HL-60 (cell line): ENCODE measurements around the gene P2RY14.

Experiments
- DNase-seq, 2 experiments: peaks; one replicate each; pipeline ENCODE4 v3.0.0-alpha.2; 2010 to 2020; ENCODE audit warnings: low read depth in 1 of 2, low spot score in 1 of 2
- H3K27ac ChIP-seq: fragments of 250-450 bp; sonication (Bioruptor Pico); replicated peaks from 2 replicates; pipeline ENCODE4 v1.5.1; 2020; ENCODE audit warnings: mild to moderate bottlenecking, moderate library complexity
- H3K27me3 ChIP-seq: fragments of 250-450 bp; sonication (Bioruptor Pico); 2 replicates; pipeline ENCODE4 v1.5.1; 2021; ENCODE audit warnings: mild to moderate bottlenecking, moderate library complexity; ENCODE audit not compliant: insufficient read depth, poor library complexity, severe bottlenecking
- H3K4me3 ChIP-seq: replicated peaks from 2 replicates; pipeline ENCODE4 v1.5.1; 2011; ENCODE audit warnings: mild to moderate bottlenecking, control low read depth, low read length; ENCODE audit not compliant: insufficient read depth
- CTCF ChIP-seq: IDR thresholded peaks from one replicate; pipeline ENCODE4 v1.5.1; 2011; ENCODE audit warnings: low read length, control low read depth, inconsistent platforms; ENCODE audit not compliant: insufficient read depth
- GABPA ChIP-seq: IDR thresholded peaks from 2 replicates; pipeline ENCODE4 v1.6.1; 2012; ENCODE audit warnings: low read depth
- POLR2AphosphoS5 ChIP-seq: IDR thresholded peaks from 2 replicates; pipeline ENCODE4 v1.6.1; 2012; ENCODE audit warnings: low read depth
- REST ChIP-seq: IDR thresholded peaks from 2 replicates; pipeline ENCODE4 v1.6.1; 2012; ENCODE audit warnings: low read depth; ENCODE audit not compliant: insufficient replicate concordance
- SPI1 ChIP-seq: IDR thresholded peaks from 2 replicates; pipeline ENCODE4 v1.6.1; 2012; ENCODE audit warnings: low read depth, mild to moderate bottlenecking, borderline replicate concordance

Gene P2RY14

GRCh38 chr3:151196434-151196833 is 81.9 kb downstream of the P2RY14 start:
- DNase-seq = no peak
- no peak for TF ChIP-seq SPI1
- TF ChIP-seq REST = no peak
- no peak for TF ChIP-seq CTCF
- no peak for TF ChIP-seq POLR2AphosphoS5
- TF ChIP-seq GABPA = no peak
- H3K27ac ChIP-seq = no peak overlapping the region
- no peaks in the 10 kb centered on the region for H3K27me3 ChIP-seq
- H3K4me3 ChIP-seq = no peak overlapping the region

DNA sequence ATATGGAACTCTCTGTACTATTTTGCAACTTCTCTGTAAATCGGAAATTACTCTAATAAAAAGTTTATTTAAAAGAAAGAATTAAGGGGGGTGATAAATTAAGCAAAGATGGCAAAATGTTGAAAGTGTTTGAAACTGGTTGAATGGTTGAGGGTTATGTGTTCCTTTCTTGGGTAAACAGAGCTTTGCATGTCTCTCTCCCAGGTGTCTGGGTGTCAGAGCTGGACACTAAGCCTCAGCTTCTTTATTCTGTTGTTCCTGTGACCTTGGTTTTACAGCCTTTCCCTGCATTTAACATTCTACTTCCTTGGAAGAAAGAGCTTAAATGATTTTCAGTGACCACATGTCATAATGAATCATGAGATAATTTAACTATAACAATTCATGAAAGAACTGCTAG is 82.5 kb downstream of the P2RY14 start:
- no peak overlapping the region for H3K4me3 ChIP-seq
- DNase-seq = no peak
- H3K27me3 ChIP-seq = no peaks in the 10 kb centered on the region
- H3K27ac ChIP-seq = no peak overlapping the region
- TF ChIP-seq SPI1 (no peak), GABPA (no peak), POLR2AphosphoS5 (no peak), REST (no peak), CTCF (no peak)

DNA sequence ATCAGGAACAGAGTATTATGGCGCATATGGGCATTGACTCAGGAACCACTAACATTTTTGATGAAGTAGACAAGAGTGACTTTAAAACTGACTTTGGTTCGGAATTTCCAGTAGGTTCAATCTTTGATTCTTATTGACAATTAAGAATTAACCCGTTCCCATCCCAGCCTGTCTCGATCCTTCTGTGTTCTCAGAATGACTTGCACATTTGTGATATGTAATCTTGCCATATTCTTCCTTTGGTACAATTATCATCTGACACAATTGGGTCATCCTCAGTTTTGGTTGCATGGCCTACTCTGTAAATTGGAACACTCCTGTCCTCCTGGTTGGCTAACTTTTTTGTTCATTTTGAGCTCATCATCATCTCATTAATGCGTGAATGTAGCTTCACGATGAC is 85.8 kb downstream of the P2RY14 start:
- no peak for TF ChIP-seq GABPA
- TF ChIP-seq SPI1 = no peak
- no peak for TF ChIP-seq CTCF
- TF ChIP-seq POLR2AphosphoS5 = no peak
- TF ChIP-seq REST = no peak
- H3K27ac ChIP-seq = no peak overlapping the region
- no peaks in the 10 kb centered on the region for H3K27me3 ChIP-seq
- DNase-seq = no peak
- H3K4me3 ChIP-seq = no peak overlapping the region
